ENCODE results near the gene ARL2BP.

Gene ARL2BP

GRCh38 chr16:57242650-57243049 is 2.4 kb upstream of the ARL2BP start:
- DNase-seq (ENCODE audit: low spot score), result no peak
- POLR2A ChIA-PET (ENCODE audit: low non-redundant PET), result no interaction called here
- CTCF ChIA-PET, result interaction anchor here (0.6 kb wide), 1 partner anchor 16 kb away, joined by 3 read pairs; no protein-coding TSS in a partner anchor
- TF ChIP-seq, protein P1, sequence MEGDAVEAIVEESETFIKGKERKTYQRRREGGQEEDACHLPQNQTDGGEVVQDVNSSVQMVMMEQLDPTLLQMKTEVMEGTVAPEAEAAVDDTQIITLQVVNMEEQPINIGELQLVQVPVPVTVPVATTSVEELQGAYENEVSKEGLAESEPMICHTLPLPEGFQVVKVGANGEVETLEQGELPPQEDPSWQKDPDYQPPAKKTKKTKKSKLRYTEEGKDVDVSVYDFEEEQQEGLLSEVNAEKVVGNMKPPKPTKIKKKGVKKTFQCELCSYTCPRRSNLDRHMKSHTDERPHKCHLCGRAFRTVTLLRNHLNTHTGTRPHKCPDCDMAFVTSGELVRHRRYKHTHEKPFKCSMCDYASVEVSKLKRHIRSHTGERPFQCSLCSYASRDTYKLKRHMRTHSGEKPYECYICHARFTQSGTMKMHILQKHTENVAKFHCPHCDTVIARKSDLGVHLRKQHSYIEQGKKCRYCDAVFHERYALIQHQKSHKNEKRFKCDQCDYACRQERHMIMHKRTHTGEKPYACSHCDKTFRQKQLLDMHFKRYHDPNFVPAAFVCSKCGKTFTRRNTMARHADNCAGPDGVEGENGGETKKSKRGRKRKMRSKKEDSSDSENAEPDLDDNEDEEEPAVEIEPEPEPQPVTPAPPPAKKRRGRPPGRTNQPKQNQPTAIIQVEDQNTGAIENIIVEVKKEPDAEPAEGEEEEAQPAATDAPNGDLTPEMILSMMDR (conservative IDR thresholded peaks at IDR 0.05; ENCODE audit: low read depth), result no peak
- H3K27ac ChIP-seq, result no peak overlapping the region

DNA sequence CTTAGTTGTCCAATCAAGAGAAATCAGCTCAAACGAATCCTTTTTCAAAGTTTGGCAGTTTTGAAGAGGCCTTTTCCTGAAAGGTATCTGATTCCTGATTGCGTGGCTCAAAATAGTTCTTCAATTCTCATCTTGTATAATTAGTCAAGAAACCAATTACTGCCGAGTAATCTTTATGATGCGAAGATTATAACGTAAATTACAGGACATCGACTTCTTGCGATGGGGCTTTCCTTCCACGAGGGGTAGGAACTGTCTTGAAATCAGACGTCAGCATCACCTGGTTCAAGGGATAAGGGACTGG is 644 bp upstream of the ARL2BP start:
- peak overlapping the region; percentile 90 for H3K27ac ChIP-seq
- ChIA-PET POLR2A (ENCODE audit: low non-redundant PET) (no interaction called here), CTCF (interaction anchor here (1.0 to 1.1 kb wide), 2 partner anchors 55 to 173 kb away, joined by 3 read pairs; no protein-coding TSS in a partner anchor)
- DNase-seq (ENCODE audit: low spot score), result no peak
- TF ChIP-seq, protein P1 (conservative IDR thresholded peaks at IDR 0.05; ENCODE audit: low read depth), result no peak

DNA sequence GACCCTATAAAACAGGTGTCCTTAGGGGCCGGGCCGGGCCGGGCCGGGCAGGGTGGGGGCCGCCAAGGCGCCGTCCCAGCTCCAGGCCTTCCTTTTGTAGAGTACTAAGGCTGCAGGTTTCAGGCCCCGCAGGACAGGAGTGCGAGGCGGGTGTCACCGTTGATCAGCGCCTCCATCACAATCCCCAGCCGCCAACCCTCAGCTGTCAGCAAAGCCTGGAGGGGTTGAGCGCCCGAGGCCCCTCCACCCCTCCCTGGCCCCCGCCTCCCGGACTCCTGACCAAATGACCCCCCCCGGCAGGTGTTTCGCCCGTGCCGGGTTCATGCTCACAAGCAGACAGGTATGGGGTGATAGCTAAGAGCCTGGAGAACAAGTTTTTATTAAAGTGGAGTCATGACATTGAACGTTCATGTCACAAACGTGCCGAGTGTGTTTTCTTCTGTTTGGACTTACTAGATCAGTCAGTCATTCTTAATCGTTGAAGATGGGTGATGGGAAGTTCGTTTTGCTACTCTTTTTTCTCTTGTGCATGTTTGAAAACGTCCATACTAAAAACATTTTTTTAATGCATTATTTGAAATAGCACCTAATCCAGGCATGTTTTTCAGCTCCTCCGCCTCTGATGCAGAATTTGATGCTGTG is 534 bp downstream of the ARL2BP start:
- DNase-seq (ENCODE audit: low spot score), result peak; percentile 42
- peak overlapping the region; percentile 90 for H3K27ac ChIP-seq
- ChIA-PET POLR2A (ENCODE audit: low non-redundant PET) (no interaction called here), CTCF (interaction anchor here (1.0 to 1.1 kb wide), 2 partner anchors 152 to 171 kb away, joined by 3 to 6 read pairs; no protein-coding TSS in a partner anchor)
- TF ChIP-seq, protein P1 (conservative IDR thresholded peaks at IDR 0.05; ENCODE audit: low read depth), result no peak

GRCh38 chr16:57251352-57251751 is 6.3 kb downstream of the ARL2BP start:
- CTCF ChIA-PET, result no interaction called here
- DNase-seq (ENCODE audit: low spot score), result no peak
- POLR2A ChIA-PET (ENCODE audit: low non-redundant PET), result no interaction called here
- H3K27ac ChIP-seq, result no peak overlapping the region
- TF ChIP-seq, protein P1 (conservative IDR thresholded peaks at IDR 0.05; ENCODE audit: low read depth), result no peak

- H3K27ac ChIP-seq, result no peak overlapping the region
- no peak for DNase-seq (ENCODE audit: low spot score)
- ChIA-PET POLR2A (ENCODE audit: low non-redundant PET) (no interaction called here), CTCF (no interaction called here)
- TF ChIP-seq, protein P1 (conservative IDR thresholded peaks at IDR 0.05; ENCODE audit: low read depth), result no peak
These were observed 7.2 kb downstream of the ARL2BP start for GRCh38 chr16:57252148-57252721.

DNA sequence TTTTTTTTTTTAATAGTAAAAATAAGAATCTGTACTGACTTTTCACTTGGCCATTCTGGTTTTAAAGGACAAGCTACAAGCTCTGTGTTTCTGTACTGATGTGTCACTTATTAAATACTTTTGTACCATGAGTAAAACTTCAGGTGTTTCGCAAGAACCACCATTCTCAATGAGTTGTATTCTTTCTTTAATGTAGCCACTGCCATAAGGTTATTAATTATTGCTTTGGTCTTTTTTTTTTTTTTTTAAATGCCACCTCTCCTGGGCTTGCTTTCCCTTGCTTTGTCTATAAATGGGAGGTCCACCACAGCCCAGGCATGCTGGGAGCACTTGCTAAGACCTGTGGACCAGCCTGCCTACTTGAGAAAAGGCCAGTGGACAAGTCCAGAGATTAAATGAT is 8.4 kb downstream of the ARL2BP start:
- DNase-seq (ENCODE audit: low spot score), result no peak
- TF ChIP-seq, protein P1 (conservative IDR thresholded peaks at IDR 0.05; ENCODE audit: low read depth), result no peak
- no peak overlapping the region for H3K27ac ChIP-seq
- CTCF ChIA-PET, result interaction anchor here (0.7 kb wide), 1 partner anchor 688 kb away, joined by 4 read pairs; no protein-coding TSS in a partner anchor
- POLR2A ChIA-PET (ENCODE audit: low non-redundant PET), result no interaction called here

Measured in RWPE1 (cell line).